H1 (cell line): Measurements from ENCODE around the gene RFT1. TPM values are rescaled to one million over a fixed set of nuclear protein-coding genes. Genes with fewer than 3 reads are reported as not detected.

Source experiments
- CTCF ChIA-PET: fragments of 300-600 bp; sonication (Branson Sonifier 250); formaldehyde crosslinking; loops from one replicate; lab custom pipeline; 2021; ENCODE audit not compliant: partially characterized antibody; lab: Charles Lee
- POLR2A ChIA-PET: fragments of 300-600 bp; sonication (Branson Sonifier 250); formaldehyde crosslinking; loops from one replicate; lab custom pipeline; 2021; ENCODE audit warnings: inconsistent platforms; ENCODE audit not compliant: partially characterized antibody; lab: Charles Lee
- DNase-seq, 2 experiments: peaks; one replicate each; pipeline versions ENCODE4 v3.0.0 to v3.0.0-alpha.2; 2010 to 2022; ENCODE audit warnings: low spot score in 2 of 2, low read depth in 1 of 2, mixed read lengths in 1 of 2
- FAIRE-seq: peaks from 2 replicates; lab custom pipeline; 2011; peaks lifted over from hg19 to GRCh38; lab: Jason Lieb, UNC
- H2AFZ ChIP-seq: 2 replicates; pipeline ENCODE4 v1.8.1; 2012; ENCODE audit warnings: low read length, inconsistent platforms
- H2AK5ac ChIP-seq: 2 replicates; pipeline ENCODE4 v1.6.1; 2013; ENCODE audit warnings: low read depth, low read length
- H2BK120ac ChIP-seq: replicated peaks from 2 replicates; pipeline ENCODE3; 2013; ENCODE audit warnings: low read depth, low read length, inconsistent platforms
- H2BK12ac ChIP-seq: 2 replicates; pipeline ENCODE4 v1.6.1; 2013; ENCODE audit warnings: low read depth, low read length
- H2BK15ac ChIP-seq: 2 replicates; pipeline ENCODE4 v1.6.1; 2013; ENCODE audit warnings: low read length
- H2BK20ac ChIP-seq: 2 replicates; pipeline ENCODE4 v1.6.1; 2013; ENCODE audit warnings: low read length
- H2BK5ac ChIP-seq: 2 replicates; pipeline ENCODE4 v1.6.1; 2013; ENCODE audit warnings: low read depth, low read length
- H3K14ac ChIP-seq: 2 replicates; pipeline ENCODE4 v1.6.1; 2013; ENCODE audit warnings: inconsistent platforms; ENCODE audit not compliant: insufficient read length
- H3K18ac ChIP-seq: 2 replicates; pipeline ENCODE4 v1.6.1; 2013; ENCODE audit warnings: low read length; ENCODE audit errors: extremely low read depth
- H3K23ac ChIP-seq: 2 replicates; pipeline ENCODE4 v1.6.1; 2013; ENCODE audit warnings: inconsistent platforms; ENCODE audit not compliant: insufficient read length
- H3K23me2 ChIP-seq: 2 replicates; pipeline ENCODE4 v1.6.1; 2013; ENCODE audit warnings: low read depth, low read length
- H3K27ac ChIP-seq: 2 replicates; pipeline ENCODE4 v1.6.1; 2011; ENCODE audit warnings: low read depth, low read length, inconsistent platforms
- H3K27me3 ChIP-seq, 4 experiments: replicated peaks in 1 of 4; 1 replicate in 1 of 4; 2 replicates in 3 of 4; pipeline versions ENCODE4 v1.6.1 to v1.8.1; 2011 to 2013; ENCODE audit warnings: low read length in 3 of 4, mild to moderate bottlenecking in 3 of 4, inconsistent platforms in 2 of 4, mixed read lengths in 2 of 4, moderate library complexity in 1 of 4; ENCODE audit not compliant: control insufficient read depth in 3 of 4, insufficient read depth in 3 of 4; ENCODE audit errors: extremely low read depth in 1 of 4
- H3K36me3 ChIP-seq, 4 experiments: 2 replicates each; pipeline versions ENCODE4 v1.6.1 to v1.8.1; 2011 to 2013; ENCODE audit warnings: mild to moderate bottlenecking in 4 of 4, low read length in 3 of 4, moderate library complexity in 2 of 4, control low read depth in 1 of 4, inconsistent platforms in 1 of 4; ENCODE audit not compliant: insufficient read depth in 4 of 4, control insufficient read depth in 2 of 4
- H3K4ac ChIP-seq: replicated peaks from 2 replicates; pipeline ENCODE3; 2013; ENCODE audit warnings: low read length, low read depth, mixed read lengths, inconsistent platforms; ENCODE audit not compliant: insufficient read length
- H3K4me1 ChIP-seq, 4 experiments: replicated peaks in 1 of 4; 1 replicate in 1 of 4; 2 replicates in 3 of 4; pipeline versions ENCODE4 v1.6.1 to v1.8.1; 2011 to 2013; ENCODE audit warnings: low read length in 3 of 4, inconsistent platforms in 2 of 4, mixed read lengths in 1 of 4; ENCODE audit not compliant: insufficient read depth in 4 of 4, control insufficient read depth in 3 of 4
- H3K4me2 ChIP-seq, 2 experiments: 2 replicates each; pipeline versions ENCODE4 v1.6.1 to v1.8.1; 2011 to 2013; ENCODE audit warnings: low read depth in 2 of 2, low read length in 2 of 2, control low read depth in 1 of 2, inconsistent platforms in 1 of 2, mild to moderate bottlenecking in 1 of 2; ENCODE audit not compliant: insufficient read depth in 1 of 2
- H3K4me3 ChIP-seq, 4 experiments: fragments of 200-600, 300-600 bp in 1 of 4; sonication (generic), shearing (Covaris generic), sonication (Bioruptor Twin) in 1 of 4; 2 replicates each; pipeline versions ENCODE4 v1.5.1 to v1.8.1; 2011 to 2016; ENCODE audit warnings: low read length in 4 of 4, low read depth in 3 of 4, control low read depth in 2 of 4, inconsistent platforms in 2 of 4, mild to moderate bottlenecking in 2 of 4, mixed read lengths in 1 of 4, moderate library complexity in 1 of 4; ENCODE audit not compliant: insufficient read depth in 2 of 4; ENCODE audit errors: extremely low read depth in 1 of 4
- H3K56ac ChIP-seq: replicated peaks from 2 replicates; pipeline ENCODE3; 2013; ENCODE audit warnings: low read depth, mild to moderate bottlenecking, mixed read lengths, low read length, inconsistent platforms; ENCODE audit not compliant: insufficient read length
- H3K79me1 ChIP-seq: 2 replicates; pipeline ENCODE4 v1.6.1; 2013; ENCODE audit warnings: low read depth, low read length, control low read depth
- H3K79me2 ChIP-seq, 2 experiments: 2 replicates each; pipeline versions ENCODE4 v1.6.1 to v1.8.1; 2012 to 2013; ENCODE audit warnings: low read length in 2 of 2, mild to moderate bottlenecking in 2 of 2, inconsistent platforms in 1 of 2; ENCODE audit not compliant: insufficient read depth in 2 of 2, control insufficient read depth in 1 of 2
- H3K9ac ChIP-seq, 4 experiments: replicated peaks in 1 of 4; 1 replicate in 1 of 4; 2 replicates in 3 of 4; pipeline versions ENCODE4 v1.6.1 to v1.8.1; 2011 to 2013; ENCODE audit warnings: low read depth in 3 of 4, low read length in 3 of 4, control low read depth in 2 of 4, mild to moderate bottlenecking in 2 of 4, moderate library complexity in 2 of 4, inconsistent platforms in 1 of 4; ENCODE audit errors: extremely low read depth in 1 of 4
- H3K9me3 ChIP-seq, 2 experiments: 2 replicates each; pipeline versions ENCODE4 v1.6.1 to v1.8.1; 2012 to 2013; ENCODE audit warnings: mild to moderate bottlenecking in 2 of 2, moderate library complexity in 2 of 2, control low read depth in 1 of 2, inconsistent platforms in 1 of 2, low read depth in 1 of 2, low read length in 1 of 2, mixed read lengths in 1 of 2; ENCODE audit not compliant: insufficient read depth in 2 of 2
- H4K20me1 ChIP-seq, 2 experiments: replicated peaks in 1 of 2; 2 replicates each; pipeline versions ENCODE3 to v1.8.1; 2011 to 2013; ENCODE audit warnings: inconsistent platforms in 2 of 2, low read length in 2 of 2, mild to moderate bottlenecking in 1 of 2; ENCODE audit not compliant: insufficient read depth in 2 of 2, control insufficient read depth in 1 of 2
- H4K5ac ChIP-seq: 2 replicates; pipeline ENCODE4 v1.6.1; 2013; ENCODE audit warnings: low read length, low read depth, mixed read lengths, inconsistent platforms; ENCODE audit not compliant: insufficient read length
- H4K8ac ChIP-seq: 2 replicates; pipeline ENCODE4 v1.8.0; 2013; ENCODE audit warnings: mild to moderate bottlenecking, moderate library complexity, low read length, inconsistent platforms; ENCODE audit not compliant: insufficient read depth; ENCODE audit errors: extremely low read depth
- H4K91ac ChIP-seq: replicated peaks from 2 replicates; pipeline ENCODE3; 2013; ENCODE audit warnings: low read length, mixed read lengths, inconsistent platforms; ENCODE audit not compliant: insufficient read length
- ASH2L ChIP-seq: fragments of 200-600, 300-600 bp; sonication (generic); IDR thresholded peaks from one replicate; pipeline ENCODE4 v1.7.1; 2017; ENCODE audit warnings: low read length
- BRCA1 ChIP-seq: IDR thresholded peaks from 2 replicates; pipeline ENCODE4 v1.6.1; 2012; ENCODE audit warnings: low read depth, low read length, improper control_type of control experiment
- FOSL1 ChIP-seq: IDR thresholded peaks from 2 replicates; pipeline ENCODE4 v1.6.1; 2011; ENCODE audit warnings: mild to moderate bottlenecking, low read depth, low read length, moderate library complexity; ENCODE audit not compliant: insufficient read depth
- JUN ChIP-seq: IDR thresholded peaks from 2 replicates; pipeline ENCODE4 v1.6.1; 2011; ENCODE audit warnings: low read depth, mild to moderate bottlenecking, improper control_type of control experiment, low read length
- WGBS, 2 experiments: shearing (Covaris generic) in 1 of 2; methylation state at CpG; one replicate each; pipeline versions ENCODE4 v1.1.6 to v1.1.7; 2013 to 2015; ENCODE audit warnings: low lambda C conversion rate in 2 of 2, mixed read lengths in 2 of 2, inconsistent platforms in 1 of 2, low coverage in 1 of 2, missing lambda C conversion rate in 1 of 2; ENCODE audit not compliant: insufficient replicate concordance in 2 of 2, insufficient coverage in 1 of 2, insufficient read length in 1 of 2; ENCODE audit errors: extremely low coverage in 1 of 2, missing lambda C conversion rate in 1 of 2; 5-methylcytosine and 5-hydroxymethylcytosine counted together
- polyA plus RNA-seq, 7 experiments: library from polyadenylated mRNA; depleted of rRNA in 3 of 7; stranded (reverse) in 5 of 7; unstranded in 2 of 7; fragments of >200 nt in 5 of 7; fragments of 200-250 nt in 2 of 7; gene quantifications; 1 replicate in 5 of 7; 2 replicates in 1 of 7; 4 replicates in 1 of 7; pipeline versions ENCODE4 v1.2.1 to v1.2.3, GENCODE V29; 2011 to 2013; ENCODE audit warnings: missing spikeins in 2 of 7, mixed read lengths in 2 of 7
- total RNA-seq: library from RNA; stranded (reverse); fragmentation: NEBNext Ultra II Directional; extraction: Animal tissue kit (Norgen Biotek cat#: 25700); gene quantifications from 2 replicates; pipeline ENCODE4 v1.2.1, GENCODE V29; 2021
- TF ChIP-seq, protein P1 (sequence below): IDR thresholded peaks from 2 replicates; pipeline ENCODE4 v1.6.1; 2011; ENCODE audit warnings: low read length, improper control_type of control experiment

The RFT1 gene
- total and polyA plus RNA-seq, 2 of the 8 experiments (the other 6 are each of a cell fraction or from before 2014, with no cell fraction given) = 27.7 to 42.4 TPM

DNA sequence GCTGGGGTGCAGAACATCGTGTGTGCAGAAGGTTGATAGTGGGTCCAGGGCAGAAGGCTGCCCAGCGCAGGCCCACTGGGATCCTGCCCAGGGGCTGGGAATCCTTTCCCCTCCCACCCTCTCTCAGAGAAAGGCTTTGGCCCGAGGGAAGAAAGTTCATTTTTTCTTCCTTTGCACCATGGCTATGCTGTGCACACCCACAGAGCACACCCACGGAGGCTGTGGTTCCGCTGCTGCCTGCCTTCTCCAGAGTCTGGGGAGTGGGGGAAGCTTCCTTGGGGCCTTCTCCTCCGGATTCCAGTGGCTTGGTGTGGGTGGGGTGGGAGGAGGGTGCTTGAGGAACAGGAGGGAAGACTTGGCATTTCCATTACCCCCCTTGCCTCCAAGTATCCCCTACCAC lies 23.7 kb upstream of the RFT1 start:
- Histone ChIP-seq H4K91ac (no peak overlapping the region), H3K27me3 (peaks cover 0 to 10% (median 2%) of the 10 kb centered on the region in 4 experiments; a peak in 3 of 7 replicates), H2BK12ac (no peak overlapping the region), H2BK5ac (no peak overlapping the region), H3K23me2 (peaks cover 3% of the 10 kb centered on the region), H3K9me3 (no peaks in the 10 kb centered on the region), H2BK120ac (no peak overlapping the region), H4K8ac (no peak overlapping the region), H3K4me3 (no peak overlapping the region), H3K4me2 (no peak overlapping the region), H3K4me1 (peaks cover 0 to 11% (median 8%) of the 10 kb centered on the region in 4 experiments; a peak in 6 of 7 replicates), H3K9ac (no peak overlapping the region), H4K20me1 (no peaks in the 10 kb centered on the region), H3K79me2 (no peaks in the 10 kb centered on the region), H3K23ac (no peak overlapping the region), H3K36me3 (no peaks in the 10 kb centered on the region), H2AFZ (no peak overlapping the region), H3K79me1 (no peaks in the 10 kb centered on the region), H2AK5ac (no peak overlapping the region), H3K14ac (no peak overlapping the region), H3K56ac (no peak overlapping the region), H3K27ac (no peak overlapping the region), H4K5ac (no peak overlapping the region), H3K4ac (no peak overlapping the region), H2BK20ac (no peak overlapping the region), H3K18ac (no peak overlapping the region), H2BK15ac (no peak overlapping the region)
- CTCF ChIA-PET = interaction anchor here (0.8 to 4.5 kb wide), 5 partner anchors 10 to 42 kb away, joined by 3 to 21 read pairs (median 3); no protein-coding TSS in a partner anchor
- 86% methylated on average over 5 of the region's 6 CpGs; no CpG with 5 or more reads in 1 of the 2 experiments for WGBS, 2 experiments
- FAIRE-seq = no peak
- TF ChIP-seq, protein P1, sequence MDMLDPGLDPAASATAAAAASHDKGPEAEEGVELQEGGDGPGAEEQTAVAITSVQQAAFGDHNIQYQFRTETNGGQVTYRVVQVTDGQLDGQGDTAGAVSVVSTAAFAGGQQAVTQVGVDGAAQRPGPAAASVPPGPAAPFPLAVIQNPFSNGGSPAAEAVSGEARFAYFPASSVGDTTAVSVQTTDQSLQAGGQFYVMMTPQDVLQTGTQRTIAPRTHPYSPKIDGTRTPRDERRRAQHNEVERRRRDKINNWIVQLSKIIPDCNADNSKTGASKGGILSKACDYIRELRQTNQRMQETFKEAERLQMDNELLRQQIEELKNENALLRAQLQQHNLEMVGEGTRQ = no peak
- TF ChIP-seq JUN (no peak), BRCA1 (no peak), ASH2L (no peak), FOSL1 (no peak)
- POLR2A ChIA-PET = no interaction called here
- no peak for DNase-seq
